ENCODE results near the gene TMEM178A. TPM values are rescaled to one million over a fixed set of nuclear protein-coding genes. Genes with fewer than 3 reads are reported as not detected.

Gene TMEM178A
- total and polyA plus RNA-seq, 7 donors = 0.60 to 6.1 (median 1.8) TPM; not detected in 1

- no peak overlapping the region for H3K27ac ChIP-seq
- 2 to 4% methylated on average over 25 of the region's 25 CpGs for WGBS, 2 donors
- intact Hi-C loops (cut with DNase I) = no loop called here
- H3K4me1 ChIP-seq = peaks cover 0 to 17% (median 12%) of the 10 kb centered on the region in 4 donors
- no peak for TF ChIP-seq EP300 (IDR thresholded peaks at IDR 0.05)
- TF ChIP-seq POLR2A (IDR thresholded peaks at IDR 0.05) = no peak
- TF ChIP-seq CTCF (IDR thresholded peaks at IDR 0.05) = no peak
- TF ChIP-seq POLR2AphosphoS5 (IDR thresholded peaks at IDR 0.05) = no peak
- H3K27me3 ChIP-seq = peaks cover 0 to 50% (median 22%) of the 10 kb centered on the region in 3 donors
- H3K9me3 ChIP-seq = no peaks in the 10 kb centered on the region
- H3K4me3 ChIP-seq = peak overlapping the region; percentile 37 to 73 (median 62)
- H3K36me3 ChIP-seq = no peaks in the 10 kb centered on the region
- no peak for DNase-seq
Measured at GRCh38 chr2:39666491-39667101, 879 bp downstream of the TMEM178A start.

DNA sequence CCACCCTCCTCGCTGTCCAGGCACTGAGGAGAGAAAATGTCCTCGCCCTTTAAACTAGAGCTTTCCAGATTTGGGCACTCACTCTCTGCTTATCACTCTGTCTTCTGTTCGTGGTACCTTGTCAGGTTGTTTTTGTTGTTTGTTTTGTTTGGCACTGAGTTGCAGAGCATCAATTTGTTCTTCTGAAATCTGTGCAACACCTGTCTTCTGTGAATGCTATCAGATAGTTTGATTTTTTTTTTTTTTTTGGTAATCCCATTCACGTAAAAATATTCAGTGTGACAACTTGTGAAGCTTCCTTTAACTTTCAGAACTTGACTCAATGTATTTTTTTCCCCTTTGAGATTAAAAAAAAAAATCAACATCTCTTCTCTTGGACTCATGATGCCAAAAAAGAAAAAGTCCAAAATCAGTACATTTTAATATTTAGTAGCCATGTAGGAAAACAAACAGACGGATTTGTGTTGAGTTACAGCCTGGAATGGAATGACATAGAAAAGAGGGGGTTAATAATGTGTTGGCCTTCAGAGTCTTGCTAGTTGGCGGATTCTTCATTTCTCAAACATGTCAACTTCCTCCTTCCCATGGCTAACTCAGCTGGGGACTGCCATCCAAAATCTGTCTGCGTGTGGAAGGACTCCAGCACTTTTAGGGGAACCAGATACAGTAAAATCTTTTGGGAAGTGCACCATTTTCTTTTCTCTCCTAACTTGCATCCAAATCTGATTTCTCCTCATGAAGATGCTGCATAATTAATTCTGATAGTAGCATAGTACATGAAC is 1.6 kb downstream of the TMEM178A start:
- Histone ChIP-seq H3K36me3 (no peaks in the 10 kb centered on the region), H3K4me3 (peak overlapping the region in 3 of 4 donors; percentile 58 to 73 (median 67)), H3K4me1 (peaks cover 0 to 17% (median 12%) of the 10 kb centered on the region in 4 donors), H3K9me3 (no peaks in the 10 kb centered on the region), H3K27ac (no peak overlapping the region), H3K27me3 (peaks cover 0 to 52% (median 22%) of the 10 kb centered on the region in 3 donors)
- intact Hi-C loops (cut with DNase I) = no loop called here
- 41 to 42% methylated on average over 7 of the region's 7 CpGs for WGBS, 2 donors
- no peak for DNase-seq
- TF ChIP-seq CTCF (IDR thresholded peaks at IDR 0.05) (no peak), POLR2AphosphoS5 (IDR thresholded peaks at IDR 0.05) (no peak), POLR2A (IDR thresholded peaks at IDR 0.05) (no peak), EP300 (IDR thresholded peaks at IDR 0.05) (no peak)

- no peak for DNase-seq
- no peak for TF ChIP-seq POLR2A (IDR thresholded peaks at IDR 0.05)
- TF ChIP-seq CTCF (IDR thresholded peaks at IDR 0.05) = no peak
- no peak for TF ChIP-seq EP300 (IDR thresholded peaks at IDR 0.05)
- TF ChIP-seq POLR2AphosphoS5 (IDR thresholded peaks at IDR 0.05) = no peak
- Histone ChIP-seq H3K36me3 (no peaks in the 10 kb centered on the region), H3K27ac (no peak overlapping the region), H3K4me3 (no peak overlapping the region), H3K9me3 (no peaks in the 10 kb centered on the region), H3K27me3 (peaks cover 0 to 58% (median 22%) of the 10 kb centered on the region in 3 donors), H3K4me1 (peaks cover 0 to 17% (median 12%) of the 10 kb centered on the region in 4 donors)
- intact Hi-C loops (cut with DNase I) = no loop called here
Measured at GRCh38 chr2:39667886-39668276, 2.2 kb downstream of the TMEM178A start.

- H3K4me1 ChIP-seq = peaks cover 0 to 17% (median 12%) of the 10 kb centered on the region in 4 donors
- H3K27me3 ChIP-seq = peaks cover 0 to 65% (median 22%) of the 10 kb centered on the region in 3 donors
- no peak for DNase-seq
- TF ChIP-seq POLR2AphosphoS5 (IDR thresholded peaks at IDR 0.05) (no peak), CTCF (IDR thresholded peaks at IDR 0.05) (no peak), POLR2A (IDR thresholded peaks at IDR 0.05) (no peak), EP300 (IDR thresholded peaks at IDR 0.05) (no peak)
- no peak overlapping the region for H3K27ac ChIP-seq
- no peak overlapping the region for H3K4me3 ChIP-seq
- H3K36me3 ChIP-seq = no peaks in the 10 kb centered on the region
- H3K9me3 ChIP-seq = no peaks in the 10 kb centered on the region
- intact Hi-C loops (cut with DNase I) = no loop called here
- WGBS, 2 donors = 94 to 98% methylated on average over 1 of the region's 1 CpG
Measured at GRCh38 chr2:39668576-39669080, 2.9 kb downstream of the TMEM178A start.

Data from sigmoid colon (tissue), 7 donors.